Mucosa of stomach (tissue), 1 donor: ENCODE measurements around the gene CD207.
"Not testable (repeated sequence)": the region's sequence is repeated elsewhere in the genome, so short reads cannot be mapped to it uniquely, and the experiment has no call there.

Source experiments
- H3K27me3 ChIP-seq: one replicate; pipeline ENCODE4 v1.7.0; 2013; ENCODE audit warnings: mild to moderate bottlenecking, low read length; ENCODE audit not compliant: control insufficient read depth, insufficient read depth
- H3K36me3 ChIP-seq: one replicate; pipeline ENCODE4 v1.7.0; 2013; ENCODE audit warnings: low read length; ENCODE audit not compliant: control insufficient read depth, insufficient read depth
- H3K4me1 ChIP-seq: one replicate; pipeline ENCODE4 v1.7.0; 2013; ENCODE audit warnings: mild to moderate bottlenecking, low read length; ENCODE audit not compliant: control insufficient read depth, insufficient read depth
- H3K4me3 ChIP-seq: one replicate; pipeline ENCODE4 v1.7.0; 2013; ENCODE audit warnings: low read length
- H3K9ac ChIP-seq: one replicate; pipeline ENCODE4 v1.7.0; 2013; ENCODE audit warnings: mild to moderate bottlenecking, low read length, moderate library complexity
- H3K9me3 ChIP-seq: one replicate; pipeline ENCODE4 v1.7.0; 2013; ENCODE audit warnings: mild to moderate bottlenecking, low read length, moderate library complexity; ENCODE audit not compliant: control insufficient read depth
- donor health status: Pancreatic carcinoma.

CD207 gene

DNA sequence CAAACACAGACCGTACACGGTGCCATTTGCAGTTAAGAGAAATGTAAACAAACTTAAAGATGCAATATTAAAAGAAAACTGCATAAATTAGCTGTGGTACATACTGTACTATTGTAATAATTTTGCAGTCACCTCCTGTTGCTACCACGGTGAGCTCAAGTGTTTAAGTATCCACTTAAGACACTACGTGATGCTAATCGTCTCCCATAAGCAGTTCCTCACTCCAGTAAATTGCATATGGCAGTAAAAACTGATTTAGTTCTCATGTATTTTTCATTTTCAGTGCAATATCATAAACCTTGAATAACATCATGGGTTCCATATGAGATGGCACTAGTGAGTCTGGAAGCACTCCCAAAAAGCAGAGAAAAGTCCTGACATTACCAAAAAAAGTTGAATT lies 29.6 kb downstream of the CD207 start:
- H3K9me3 ChIP-seq = no peaks in the 10 kb centered on the region
- H3K36me3 ChIP-seq = no peaks in the 10 kb centered on the region

DNA sequence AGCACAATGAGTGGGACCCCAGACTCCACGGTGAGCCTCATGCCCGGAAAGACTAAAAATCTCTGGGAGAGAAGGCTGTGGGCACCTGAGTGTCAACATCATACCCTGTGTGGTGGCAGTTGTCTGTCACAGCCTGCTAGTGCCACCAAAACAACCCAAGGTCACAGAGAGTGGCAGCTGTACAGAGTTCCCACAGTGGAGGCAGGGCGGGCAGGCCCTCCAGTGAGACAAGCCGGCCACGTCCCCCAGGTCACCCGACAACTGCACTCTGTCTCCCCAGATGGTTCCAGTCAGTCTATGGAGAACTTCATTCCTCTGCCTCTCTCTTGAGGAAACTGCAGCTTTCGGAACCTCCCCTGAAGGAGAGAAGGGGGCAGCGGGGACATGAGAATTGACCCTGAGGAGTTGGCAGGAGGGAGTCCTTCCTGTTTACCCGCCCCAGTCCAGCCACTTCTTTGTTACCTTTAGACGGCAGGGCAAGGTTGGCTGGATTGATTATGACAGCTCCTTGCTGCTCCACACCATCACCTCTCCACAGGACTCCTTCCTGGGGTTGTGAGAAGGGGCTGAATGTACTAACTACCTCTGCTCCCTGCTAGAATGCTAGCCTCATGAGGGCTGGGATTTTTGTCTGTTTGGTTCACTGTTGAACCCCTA lies 33.9 kb downstream of the CD207 start:
- no peaks in the 10 kb centered on the region for H3K27me3 ChIP-seq
- H3K36me3 ChIP-seq = no peaks in the 10 kb centered on the region
- H3K9ac ChIP-seq = no peak overlapping the region
- no peaks in the 10 kb centered on the region for H3K4me1 ChIP-seq
- H3K4me3 ChIP-seq = no peak overlapping the region
- no peaks in the 10 kb centered on the region for H3K9me3 ChIP-seq

More for the DNA sequence above, 29.6 kb downstream of the CD207 start:
- Histone ChIP-seq H3K27me3 (peaks cover 3% of the 10 kb centered on the region), H3K4me3 (no peak overlapping the region), H3K4me1 (no peaks in the 10 kb centered on the region), H3K9ac (no peak overlapping the region)

DNA sequence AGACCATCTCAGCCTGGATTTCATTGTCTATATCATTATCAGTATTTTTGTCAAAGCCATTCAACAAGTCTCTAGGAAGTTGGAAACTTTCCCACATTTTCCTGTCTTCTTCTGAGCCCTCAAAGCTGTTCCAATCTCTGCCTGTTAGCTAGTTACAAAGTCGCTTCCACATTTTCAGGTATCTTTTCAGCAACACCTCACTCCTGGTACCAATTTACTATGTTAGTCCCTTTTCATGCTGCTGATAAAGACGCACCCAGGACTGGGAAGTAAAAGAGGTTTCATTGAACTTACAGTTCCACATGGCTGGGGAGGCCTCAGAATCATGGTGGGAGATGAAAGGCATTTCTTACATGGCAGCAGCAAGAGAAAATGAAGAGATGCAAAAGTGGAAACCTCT lies 35.9 kb downstream of the CD207 start:
- Histone ChIP-seq H3K27me3 (no peaks in the 10 kb centered on the region), H3K9me3 (no peaks in the 10 kb centered on the region), H3K9ac (no peak overlapping the region)

DNA sequence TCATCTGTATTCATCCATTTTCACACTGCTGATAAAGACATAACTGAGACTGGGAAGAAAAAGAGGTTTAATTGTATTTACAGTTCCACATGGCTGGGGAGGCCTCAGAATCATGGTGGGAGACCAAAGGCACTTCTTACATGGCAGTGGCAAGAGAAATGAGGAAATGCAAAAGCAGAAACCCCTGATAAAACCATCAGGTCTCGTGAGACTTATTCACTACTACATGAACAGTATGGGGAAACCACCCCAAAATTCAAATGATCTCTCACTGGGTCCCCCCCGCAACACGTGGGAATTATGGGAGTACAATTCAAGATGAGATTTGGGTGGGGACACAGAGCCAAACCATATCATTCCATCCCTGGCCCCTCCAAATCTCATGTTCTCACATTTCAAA lies 37.6 kb downstream of the CD207 start:
- H3K36me3 ChIP-seq, H3K4me1 ChIP-seq, H3K9ac ChIP-seq, H3K27me3 ChIP-seq, H3K9me3 ChIP-seq, H3K4me3 ChIP-seq: not testable (repeated sequence)

More for the DNA sequence above, 35.9 kb downstream of the CD207 start:
- Histone ChIP-seq H3K36me3 (no peaks in the 10 kb centered on the region), H3K4me1 (no peaks in the 10 kb centered on the region), H3K4me3 (no peak overlapping the region)

DNA sequence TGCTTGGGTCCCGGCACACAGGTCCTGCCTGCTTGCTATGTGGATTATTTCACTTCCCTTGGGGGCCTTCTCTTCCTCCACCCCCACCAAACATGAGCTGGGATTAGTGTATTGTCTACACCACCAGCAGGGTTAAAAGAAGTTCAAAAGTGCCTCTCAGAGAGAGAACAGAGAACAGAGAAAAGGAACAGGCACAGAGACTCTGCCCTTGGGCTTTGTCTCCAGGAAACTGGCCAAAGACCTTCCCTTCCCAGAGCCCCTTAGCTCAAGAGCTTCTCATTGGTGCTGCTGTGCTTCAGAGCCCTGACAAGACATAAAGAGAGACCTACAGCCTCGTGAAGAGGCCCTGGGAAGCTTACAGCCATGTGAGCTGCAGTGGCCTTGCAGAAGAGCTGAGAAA lies 38.1 kb downstream of the CD207 start:
- Histone ChIP-seq H3K9me3 (no peaks in the 10 kb centered on the region), H3K9ac (no peak overlapping the region), H3K4me3 (no peak overlapping the region), H3K27me3 (peaks cover 4% of the 10 kb centered on the region), H3K36me3 (no peaks in the 10 kb centered on the region), H3K4me1 (no peaks in the 10 kb centered on the region)

DNA sequence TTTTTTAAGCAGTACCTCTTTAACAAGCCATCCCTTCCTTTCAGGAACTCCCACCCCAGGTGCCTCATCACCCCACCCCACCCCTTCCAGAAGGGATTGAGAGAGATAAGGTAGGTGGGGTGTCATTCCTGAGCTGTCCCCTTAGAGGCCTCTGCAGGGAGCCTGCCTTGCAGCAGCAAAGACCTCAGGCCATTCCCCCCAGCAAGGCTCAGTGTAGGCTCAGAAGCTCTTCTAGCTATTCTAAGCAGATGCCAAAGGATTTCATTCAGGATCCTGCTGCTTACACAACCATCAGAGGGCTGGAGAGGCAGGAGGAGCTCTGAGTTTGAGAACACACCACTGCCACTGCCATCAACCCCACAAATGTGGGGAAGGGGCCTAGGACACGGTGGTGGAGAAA lies 39.4 kb downstream of the CD207 start:
- no peak overlapping the region for H3K9ac ChIP-seq
- H3K9me3 ChIP-seq = no peaks in the 10 kb centered on the region
- no peak overlapping the region for H3K4me3 ChIP-seq
- peaks cover 13% of the 10 kb centered on the region for H3K27me3 ChIP-seq
- no peaks in the 10 kb centered on the region for H3K36me3 ChIP-seq
- H3K4me1 ChIP-seq = no peaks in the 10 kb centered on the region

DNA sequence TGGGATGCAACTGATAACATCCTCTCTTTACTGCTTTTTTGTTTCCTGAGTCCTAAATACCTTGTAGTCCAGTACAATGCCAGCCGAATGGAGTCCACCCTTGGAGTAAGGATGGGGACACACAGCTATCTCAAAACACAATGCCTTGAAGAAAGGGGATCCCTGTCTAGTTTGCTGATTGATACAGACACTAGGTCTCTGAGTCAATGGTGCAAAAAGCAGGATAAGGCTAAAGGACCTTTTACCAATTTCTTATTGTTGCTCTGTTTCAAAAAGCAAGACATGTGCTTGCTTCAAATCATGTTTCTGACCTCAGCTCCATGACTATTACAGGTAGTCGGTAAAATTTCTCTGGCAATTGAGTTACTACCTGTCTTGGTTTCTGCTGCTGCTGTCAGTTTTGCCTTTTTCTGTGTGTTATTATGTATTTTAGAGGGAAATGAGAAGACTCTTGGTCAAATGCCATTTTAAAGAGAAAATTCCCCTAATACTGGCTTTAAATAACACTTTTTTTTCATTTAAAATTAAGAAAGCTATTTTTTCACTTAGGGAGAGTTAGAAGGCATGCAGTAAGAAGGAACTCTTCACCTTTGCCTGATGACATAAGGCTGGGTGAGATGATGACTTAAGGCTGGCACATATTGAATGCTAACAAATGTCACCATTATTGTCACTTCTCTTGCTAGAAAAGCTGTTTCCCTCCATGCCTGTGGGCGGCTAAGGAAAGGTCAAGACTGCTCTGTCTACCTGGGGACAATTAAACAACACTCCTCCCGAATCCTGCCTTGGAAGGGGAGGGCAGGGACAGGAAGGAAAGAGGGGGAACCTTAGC lies 40.2 kb downstream of the CD207 start:
- Histone ChIP-seq H3K9ac (no peak overlapping the region), H3K36me3 (no peaks in the 10 kb centered on the region), H3K27me3 (peaks cover 22% of the 10 kb centered on the region), H3K4me1 (no peaks in the 10 kb centered on the region), H3K4me3 (no peak overlapping the region), H3K9me3 (no peaks in the 10 kb centered on the region)

DNA sequence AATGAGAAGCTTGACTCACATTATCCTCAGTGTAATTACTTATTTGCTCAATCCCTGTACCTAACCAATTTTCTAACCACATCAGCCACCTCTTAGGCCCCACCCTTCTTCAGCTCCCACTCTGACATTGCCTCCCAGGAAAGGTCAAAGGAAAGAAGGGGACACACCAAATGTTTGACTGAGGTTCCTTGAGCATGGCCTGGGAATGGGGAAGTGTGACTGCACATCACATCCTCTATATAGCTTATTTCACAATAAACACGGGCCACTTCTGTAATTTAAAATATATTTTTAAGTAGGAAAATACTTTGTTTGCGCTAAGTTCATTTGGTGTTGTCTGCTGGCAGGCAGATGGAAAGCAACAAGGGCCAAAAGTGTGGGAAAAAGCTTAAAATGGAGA lies 42.2 kb downstream of the CD207 start:
- Histone ChIP-seq H3K9me3 (no peaks in the 10 kb centered on the region), H3K4me1 (peaks cover 7% of the 10 kb centered on the region), H3K36me3 (no peaks in the 10 kb centered on the region), H3K9ac (no peak overlapping the region), H3K27me3 (peaks cover 39% of the 10 kb centered on the region), H3K4me3 (no peak overlapping the region)

DNA sequence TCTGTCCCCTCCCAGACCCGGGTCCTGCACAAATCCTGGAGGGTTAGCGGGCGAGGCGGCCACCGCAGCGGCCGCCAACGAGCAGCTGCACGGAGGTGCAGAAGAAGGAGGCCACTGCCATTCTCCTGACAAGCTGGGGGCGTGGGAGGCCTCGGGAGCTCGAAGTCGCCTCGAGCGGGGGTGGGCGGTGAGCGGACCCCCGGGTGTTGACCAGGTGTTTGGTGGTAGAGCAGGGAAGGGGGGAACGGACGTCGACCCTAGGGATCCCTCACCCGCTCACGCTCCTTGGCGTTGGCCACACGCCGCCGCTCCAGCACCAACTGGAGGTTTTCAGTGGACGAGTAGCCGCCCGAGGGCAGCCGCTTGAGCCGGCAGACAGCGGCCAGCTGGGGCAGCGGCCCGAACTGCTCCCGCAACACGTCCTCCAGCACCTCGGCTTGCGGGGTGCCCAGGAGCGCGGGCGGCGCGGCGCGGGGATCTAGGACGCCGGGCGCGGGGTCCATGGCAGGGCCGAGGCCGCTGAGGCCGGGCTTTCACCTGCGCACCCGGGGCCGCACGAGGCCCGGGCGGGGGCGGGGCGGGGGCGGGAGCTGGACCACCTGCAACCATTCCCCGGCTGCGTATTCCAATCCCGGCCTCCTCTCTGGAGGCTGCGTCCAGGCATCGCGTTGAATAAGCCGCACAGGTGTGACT lies 45.3 kb downstream of the CD207 start, which contains the start of gene FIGLA:
Gene FIGLA (minus strand): TSS at position 508 of the 693 bp plus-strand sequence. CDS start 5 bp downstream, at position 503.
- Histone ChIP-seq H3K9me3 (no peaks in the 10 kb centered on the region), H3K36me3 (no peaks in the 10 kb centered on the region), H3K9ac (no peak within 1 kb of the TSS), H3K4me1 (peaks cover 7% of the 10 kb centered on the region), H3K27me3 (peaks cover 58% of the 10 kb centered on the region), H3K4me3 (no peak within 1 kb of the TSS)

DNA sequence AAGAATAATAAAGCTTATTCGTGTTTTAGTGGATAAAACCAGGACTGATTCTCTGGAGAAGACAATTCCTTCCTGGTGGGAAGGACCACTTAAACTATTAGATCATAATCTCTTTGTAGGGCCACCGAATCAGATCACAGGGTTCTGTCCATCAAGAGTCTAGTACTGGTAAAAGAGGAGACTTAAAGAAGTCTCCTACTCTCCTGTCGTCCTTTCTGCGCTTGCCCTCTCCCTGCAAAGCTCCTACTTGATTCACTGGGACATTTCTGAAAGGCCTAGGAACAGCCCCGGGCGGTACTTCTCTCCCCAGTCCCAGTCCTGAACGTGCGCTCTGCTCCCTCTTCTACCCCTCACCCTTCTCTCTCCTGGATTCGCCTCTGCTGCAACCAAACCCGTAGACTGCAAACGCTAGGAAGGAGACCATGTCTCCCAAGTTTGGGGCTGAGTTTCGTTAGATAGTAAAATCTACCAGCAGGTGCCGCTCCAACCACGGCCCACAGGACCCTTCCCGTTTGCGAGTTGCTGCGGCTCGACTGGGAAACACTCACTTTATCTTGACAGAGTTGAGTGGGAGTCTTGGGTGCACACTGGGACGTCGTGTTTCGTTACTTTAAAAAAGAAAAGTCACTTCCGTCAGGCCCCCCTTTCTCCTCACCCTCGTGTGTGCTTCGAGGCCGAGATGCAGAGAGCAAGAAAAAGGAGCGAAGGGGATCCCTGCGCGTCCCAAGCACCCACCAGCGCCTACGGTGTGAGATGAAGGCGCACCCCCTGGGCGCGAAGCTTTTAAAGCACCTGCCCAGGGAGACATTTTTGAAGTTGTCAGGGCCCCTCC lies 46.1 kb downstream of the CD207 start:
- H3K4me3 ChIP-seq = no peak overlapping the region
- H3K4me1 ChIP-seq = peaks cover 7% of the 10 kb centered on the region
- H3K36me3 ChIP-seq = no peaks in the 10 kb centered on the region
- H3K9me3 ChIP-seq = no peaks in the 10 kb centered on the region
- H3K9ac ChIP-seq = no peak overlapping the region
- peaks cover 59% of the 10 kb centered on the region for H3K27me3 ChIP-seq

DNA sequence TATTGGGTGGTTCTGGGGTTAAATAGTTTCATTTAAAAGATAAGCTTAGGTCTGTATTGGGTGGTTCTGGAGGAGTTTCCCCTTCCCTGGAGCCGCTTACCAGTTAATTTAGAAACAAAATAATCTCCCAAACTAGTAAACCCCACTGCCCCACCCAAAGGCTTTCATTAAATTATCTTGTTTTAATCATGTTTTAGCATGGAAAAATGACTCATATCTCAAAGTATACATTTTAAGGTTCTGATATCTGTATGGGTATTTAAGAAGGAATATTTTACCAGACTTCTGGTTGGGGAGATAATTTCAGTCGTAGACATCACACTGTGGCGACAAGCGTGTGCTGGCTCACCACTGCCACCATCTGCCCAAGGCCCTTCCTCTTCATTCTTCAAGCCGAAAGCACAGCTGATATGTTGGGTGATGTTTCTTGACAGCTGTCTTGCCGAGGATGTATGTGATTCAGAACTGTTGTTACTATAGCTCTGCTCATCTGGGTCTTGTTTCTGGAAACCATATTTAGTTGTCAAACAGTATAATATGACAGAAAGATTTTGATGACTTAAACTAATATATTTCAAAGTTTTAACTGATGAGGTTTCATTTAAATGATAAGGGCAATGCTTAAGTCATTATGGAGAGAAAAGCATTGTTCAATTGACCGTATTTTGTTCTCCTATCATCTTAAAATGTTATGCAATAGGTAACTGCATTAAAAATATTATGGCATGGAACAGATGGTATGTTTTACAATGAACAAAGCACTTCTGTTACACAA lies 50.3 kb downstream of the CD207 start:
- H3K27me3 ChIP-seq = peaks cover 40% of the 10 kb centered on the region
- H3K9ac ChIP-seq = no peak overlapping the region
- peaks cover 7% of the 10 kb centered on the region for H3K4me1 ChIP-seq
- no peak overlapping the region for H3K4me3 ChIP-seq
- no peaks in the 10 kb centered on the region for H3K36me3 ChIP-seq
- H3K9me3 ChIP-seq = no peaks in the 10 kb centered on the region
